ENCODE measurements around the gene KRTAP4-1. TPM values are rescaled to one million over a fixed set of nuclear protein-coding genes. Genes with fewer than 3 reads are reported as not detected.
"Not testable (repeated sequence)": the region's sequence is repeated elsewhere in the genome, so short reads cannot be mapped to it uniquely, and the experiment has no call there.

Gene KRTAP4-1
- total RNA-seq, 1 donor from 2014 or later, result not detected

- ChIA-PET CTCF (no interaction called here), POLR2A (no interaction called here)
- Mint-ChIP-seq H3K9me3 (no peaks in the 10 kb centered on the region), H3K27ac (no peak overlapping the region), H3K4me3 (no peak overlapping the region), H3K27me3 (peaks cover 10% of the 10 kb centered on the region), H3K4me1 (peaks cover 23% of the 10 kb centered on the region), H3K36me3 (ENCODE audit: low read depth) (no peaks in the 10 kb centered on the region)
- intact Hi-C loops (cut with micrococcal nuclease), result no loop called here
- no peak for TF ChIP-seq CTCF (IDR thresholded peaks at IDR 0.05)
- no peak for ATAC-seq (ENCODE audit: low read depth)
- DNase-seq, result no peak
Measured at GRCh38 chr17:41171886-41172285, 12.8 kb downstream of the KRTAP4-1 start.

- intact Hi-C loops (cut with micrococcal nuclease), result no loop called here
- Mint-ChIP-seq H3K27ac (no peak within 1 kb of the TSS), H3K4me1 (no peaks in the 10 kb centered on the region), H3K27me3 (peaks cover 8% of the 10 kb centered on the region), H3K9me3 (no peaks in the 10 kb centered on the region), H3K4me3 (no peak within 1 kb of the TSS), H3K36me3 (ENCODE audit: low read depth) (no peaks in the 10 kb centered on the region)
- CTCF ChIA-PET, result no interaction called here
- POLR2A ChIA-PET, result no interaction called here
- DNase-seq (no peak), ATAC-seq (ENCODE audit: low read depth) (no peak)
- no peak for TF ChIP-seq CTCF (IDR thresholded peaks at IDR 0.05)
Measured at GRCh38 chr17:41168121-41168520, 16.6 kb downstream of the KRTAP4-1 start, which contains the start of gene KRTAP4-3. Gene KRTAP4-3, minus strand, starts transcription at chr17:41168221. Its CDS starts 49 bp downstream, at chr17:41168172.

DNA sequence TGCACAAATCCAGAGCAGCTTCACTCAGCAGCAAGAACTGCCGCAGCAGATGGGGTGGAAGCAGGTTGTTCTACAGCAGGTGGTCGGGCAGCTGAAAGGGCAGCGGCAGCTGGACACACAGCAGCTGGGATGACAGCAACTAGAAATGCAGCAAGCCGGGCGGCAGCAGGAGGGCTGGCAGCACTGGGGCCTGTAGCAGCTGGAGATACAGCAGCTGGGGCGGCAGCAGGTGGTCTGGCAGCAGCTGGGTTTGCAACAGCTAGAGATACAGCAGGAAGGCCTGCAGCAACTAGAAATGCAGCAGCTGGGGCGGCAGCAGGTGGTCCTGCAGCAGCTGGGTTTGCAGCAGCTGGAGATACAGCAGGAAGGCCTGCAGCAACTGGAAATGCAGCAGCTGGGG is 17.1 kb downstream of the KRTAP4-1 start:
- no peak overlapping the region for H3K4me3 Mint-ChIP-seq
- peaks cover 4% of the 10 kb centered on the region for H3K27me3 Mint-ChIP-seq
- no peak for DNase-seq
- POLR2A ChIA-PET, result no interaction called here
- CTCF ChIA-PET, result no interaction called here
- TF ChIP-seq CTCF (IDR thresholded peaks at IDR 0.05), result no peak
- no peak for ATAC-seq (ENCODE audit: low read depth)
- intact Hi-C loops (cut with micrococcal nuclease), result no loop called here
- H3K4me1 Mint-ChIP-seq, result no peaks in the 10 kb centered on the region
- no peak overlapping the region for H3K27ac Mint-ChIP-seq
- H3K9me3 Mint-ChIP-seq, result no peaks in the 10 kb centered on the region
- H3K36me3 Mint-ChIP-seq (ENCODE audit: low read depth), result no peaks in the 10 kb centered on the region

DNA sequence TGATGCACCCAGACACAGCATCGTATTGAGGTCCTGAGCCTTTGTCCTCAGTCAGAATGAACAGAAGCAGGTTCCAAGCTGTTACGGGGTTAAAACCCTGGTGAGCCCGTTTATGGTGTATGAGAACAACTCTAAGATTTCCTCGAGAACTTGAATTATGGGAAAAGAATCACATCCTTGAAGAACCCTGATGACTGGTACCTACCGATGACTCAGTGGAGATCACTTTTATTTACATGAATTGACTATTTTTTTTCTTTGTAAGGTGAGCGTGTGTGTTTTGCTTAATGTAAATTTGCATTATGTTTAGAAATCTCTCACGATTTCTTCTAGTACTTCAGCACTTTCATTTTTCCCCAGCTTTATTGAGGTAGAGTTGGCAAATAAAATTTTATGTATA is 20.9 kb downstream of the KRTAP4-1 start:
- no peaks in the 10 kb centered on the region for H3K9me3 Mint-ChIP-seq
- intact Hi-C loops (cut with micrococcal nuclease), result no loop called here
- CTCF ChIA-PET, result no interaction called here
- DNase-seq (no peak), ATAC-seq (ENCODE audit: low read depth) (no peak)
- no peak overlapping the region for H3K27ac Mint-ChIP-seq
- H3K27me3 Mint-ChIP-seq, result peaks cover 11% of the 10 kb centered on the region
- no peak for TF ChIP-seq CTCF (IDR thresholded peaks at IDR 0.05)
- H3K4me3 Mint-ChIP-seq, result no peak overlapping the region
- no peaks in the 10 kb centered on the region for H3K36me3 Mint-ChIP-seq (ENCODE audit: low read depth)
- no peaks in the 10 kb centered on the region for H3K4me1 Mint-ChIP-seq
- POLR2A ChIA-PET, result no interaction called here

DNA sequence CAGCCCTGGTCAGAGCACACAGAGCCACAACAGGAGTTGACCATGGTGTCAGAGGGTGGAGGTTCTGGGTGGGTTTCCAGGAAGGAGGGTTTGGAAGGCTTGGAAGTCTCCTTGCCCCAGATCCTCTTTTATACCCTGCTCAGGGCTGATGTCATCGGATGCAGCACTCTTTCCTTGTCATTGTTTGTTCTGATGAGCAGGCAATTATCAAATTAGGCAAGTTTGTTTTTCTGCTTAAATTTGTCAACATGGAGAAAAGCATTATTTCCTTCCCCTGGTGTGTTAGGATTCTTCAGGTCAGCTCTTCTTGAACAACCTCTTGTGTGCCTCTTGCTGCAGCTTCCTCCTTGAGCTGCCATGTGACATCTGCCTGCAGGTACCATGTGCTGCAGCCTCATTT is 24.1 kb downstream of the KRTAP4-1 start, which contains the start of gene KRTAP4-4:
TSS of gene KRTAP4-4 (minus strand) at position 101 of the 400 bp plus-strand sequence. CDS start at position 44, 57 bp downstream.
- intact Hi-C loops (cut with micrococcal nuclease), result no loop called here
- ATAC-seq (ENCODE audit: low read depth), result no peak
- ChIA-PET CTCF (no interaction called here), POLR2A (no interaction called here)
- Mint-ChIP-seq H3K27ac (no peak within 1 kb of the TSS), H3K9me3 (no peaks in the 10 kb centered on the region), H3K4me1 (no peaks in the 10 kb centered on the region), H3K36me3 (ENCODE audit: low read depth) (no peaks in the 10 kb centered on the region), H3K4me3 (no peak within 1 kb of the TSS), H3K27me3 (peaks cover 26% of the 10 kb centered on the region)
- no peak for TF ChIP-seq CTCF (IDR thresholded peaks at IDR 0.05)
- DNase-seq, result no peak

DNA sequence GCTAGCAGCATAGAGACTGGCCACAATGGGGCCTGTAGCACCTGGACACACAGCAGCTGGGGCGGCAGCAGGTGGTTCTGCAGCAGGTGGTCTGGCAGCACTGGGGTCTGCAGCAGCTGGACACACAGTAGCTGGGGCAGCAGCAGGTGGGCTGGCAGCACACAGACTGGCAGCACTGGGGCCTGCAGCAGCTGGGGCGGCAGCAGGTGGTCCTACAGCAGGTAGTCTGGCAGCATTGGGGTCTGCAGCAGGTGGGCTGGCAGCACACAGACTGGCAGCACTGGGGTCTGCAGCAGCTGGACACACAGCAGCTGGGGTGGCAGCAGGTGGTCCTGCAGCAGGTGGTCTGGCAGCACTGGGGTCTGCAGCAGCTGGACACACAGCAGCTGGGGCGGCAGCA is 24.5 kb downstream of the KRTAP4-1 start:
- H3K4me1 Mint-ChIP-seq; intact Hi-C loops (cut with micrococcal nuclease): not testable (repeated sequence)

More for the DNA sequence above, 24.5 kb downstream of the KRTAP4-1 start:
- POLR2A ChIA-PET; H3K9me3 Mint-ChIP-seq; H3K36me3 Mint-ChIP-seq (ENCODE audit: low read depth); H3K27ac Mint-ChIP-seq; DNase-seq; CTCF ChIA-PET; H3K4me3 Mint-ChIP-seq; ATAC-seq (ENCODE audit: low read depth): not testable (repeated sequence)
- peaks cover 28% of the 10 kb centered on the region for H3K27me3 Mint-ChIP-seq
